Glomerular endothelial cell (primary cell): ENCODE results near the gene LMO7. TPM values are rescaled to one million over a fixed set of nuclear protein-coding genes. Genes with fewer than 3 reads are reported as not detected.
"Not testable (repeated sequence)": the region's sequence is repeated elsewhere in the genome, so short reads cannot be mapped to it uniquely, and the experiment has no call there.

Experiments used
- DNase-seq: peaks from one replicate; pipeline ENCODE4 v3.0.0-alpha.2; 2011; ENCODE audit warnings: low read depth, low spot score; ENCODE audit errors: extremely low read depth
- total RNA-seq: library from RNA; depleted of rRNA; stranded (reverse); fragments of >200 nt; gene quantifications from 2 replicates; pipeline ENCODE4 v1.2.3, GENCODE V29; 2015

LMO7 gene
- total RNA-seq, 1 donor from 2014 or later: 58.0 TPM

- DNase-seq: no peak
Measured at GRCh38 chr13:75694722-75695121, 58.6 kb downstream of the LMO7 start.

- DNase-seq: not testable (repeated sequence)
Measured at GRCh38 chr13:75695908-75696307, 59.8 kb downstream of the LMO7 start.

DNA sequence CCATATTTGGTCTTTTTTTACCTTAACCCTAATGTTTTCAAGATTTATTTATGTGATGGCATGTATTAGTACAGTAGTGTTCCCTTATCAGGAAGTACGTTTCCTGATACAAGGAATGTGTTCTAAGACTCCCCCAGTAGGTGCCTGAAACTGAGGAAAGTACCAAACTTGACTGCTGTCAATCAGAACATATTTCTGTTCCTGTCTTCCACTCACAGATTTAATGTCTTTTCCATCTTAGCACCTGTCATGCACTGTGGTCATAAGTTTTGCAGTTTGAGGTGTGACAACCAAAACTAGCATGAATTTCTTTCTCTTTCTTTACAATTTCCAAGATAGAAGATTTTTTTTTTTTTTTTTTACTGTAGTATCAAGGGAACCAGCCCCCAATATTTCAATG, 62.9 kb downstream of the LMO7 start:
- no peak for DNase-seq

DNA sequence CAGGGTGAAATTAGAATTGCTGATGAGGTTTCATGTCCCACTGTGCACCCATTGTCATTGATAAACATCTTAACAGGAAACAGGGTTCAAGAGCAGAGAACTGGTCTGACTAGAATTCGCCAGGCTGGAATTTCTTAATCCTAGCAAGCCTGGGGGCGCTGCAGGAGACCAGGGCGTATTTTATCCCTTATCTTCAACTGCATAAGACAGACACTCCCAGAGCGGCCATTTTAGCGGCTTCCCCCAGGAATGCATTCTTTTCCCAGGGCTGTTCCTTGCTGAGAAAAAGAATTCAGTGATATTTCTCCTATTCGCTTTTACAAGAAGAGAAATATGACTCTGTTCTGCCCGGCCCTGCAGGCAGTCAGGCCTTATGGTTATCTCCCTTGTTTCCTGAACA, 63.6 kb downstream of the LMO7 start:
- not testable (repeated sequence) for DNase-seq

DNA sequence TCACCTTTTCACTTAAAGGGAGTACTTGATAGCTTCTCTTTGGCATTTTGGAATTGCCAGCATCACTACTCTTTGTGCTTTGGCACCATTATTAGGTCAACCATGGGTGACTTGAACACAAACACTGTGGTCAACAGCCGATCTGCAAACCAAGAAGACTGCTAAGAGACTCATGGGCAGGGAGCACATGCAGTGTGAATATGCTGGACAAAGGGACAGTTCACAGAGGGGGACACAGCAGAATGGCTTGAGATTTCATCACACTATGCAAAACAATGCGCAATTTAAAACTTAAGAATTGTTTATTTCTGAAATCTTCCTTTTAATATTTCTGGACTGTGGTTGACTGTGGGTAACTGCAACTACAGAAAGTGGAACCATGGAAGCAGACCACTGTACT, 64.4 kb downstream of the LMO7 start:
- DNase-seq: no peak

DNA sequence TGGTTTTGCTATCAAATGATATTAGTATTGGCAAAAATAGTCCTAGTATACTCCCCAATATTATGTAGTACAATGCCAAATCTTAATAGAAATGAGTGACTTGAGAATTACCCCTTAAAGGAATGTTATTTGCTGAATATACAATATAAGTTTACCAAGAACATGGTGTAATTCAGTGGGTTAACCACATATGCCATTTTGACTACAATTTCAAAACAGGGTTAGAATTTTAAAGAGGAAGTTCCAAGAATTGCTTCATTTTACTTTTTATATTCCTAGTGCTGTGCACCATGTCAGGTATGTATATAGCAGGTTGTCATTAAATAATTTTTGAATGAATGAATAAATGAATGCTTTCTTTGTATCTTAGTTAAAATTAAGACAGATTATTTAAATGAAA, 66.3 kb downstream of the LMO7 start:
- no peak for DNase-seq

DNA sequence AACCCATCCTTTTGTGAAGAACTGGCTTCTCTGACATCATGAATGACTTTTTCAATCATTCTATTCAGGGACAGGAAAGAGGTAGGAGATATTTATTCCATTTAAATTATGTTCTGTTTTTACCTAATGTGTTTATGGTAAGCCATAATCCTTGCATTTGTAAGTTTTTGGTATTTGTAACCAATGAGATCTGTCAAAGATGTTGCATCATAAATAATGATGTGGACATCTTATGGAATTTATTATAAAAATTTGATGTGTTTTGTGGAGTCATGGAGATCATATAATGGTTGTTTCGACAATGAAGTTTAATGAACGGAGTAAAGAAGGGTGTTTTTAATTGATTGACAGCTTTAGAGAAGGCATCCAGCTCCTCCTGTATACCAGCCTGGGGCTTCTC, 67.6 kb downstream of the LMO7 start:
- DNase-seq: no peak

DNA sequence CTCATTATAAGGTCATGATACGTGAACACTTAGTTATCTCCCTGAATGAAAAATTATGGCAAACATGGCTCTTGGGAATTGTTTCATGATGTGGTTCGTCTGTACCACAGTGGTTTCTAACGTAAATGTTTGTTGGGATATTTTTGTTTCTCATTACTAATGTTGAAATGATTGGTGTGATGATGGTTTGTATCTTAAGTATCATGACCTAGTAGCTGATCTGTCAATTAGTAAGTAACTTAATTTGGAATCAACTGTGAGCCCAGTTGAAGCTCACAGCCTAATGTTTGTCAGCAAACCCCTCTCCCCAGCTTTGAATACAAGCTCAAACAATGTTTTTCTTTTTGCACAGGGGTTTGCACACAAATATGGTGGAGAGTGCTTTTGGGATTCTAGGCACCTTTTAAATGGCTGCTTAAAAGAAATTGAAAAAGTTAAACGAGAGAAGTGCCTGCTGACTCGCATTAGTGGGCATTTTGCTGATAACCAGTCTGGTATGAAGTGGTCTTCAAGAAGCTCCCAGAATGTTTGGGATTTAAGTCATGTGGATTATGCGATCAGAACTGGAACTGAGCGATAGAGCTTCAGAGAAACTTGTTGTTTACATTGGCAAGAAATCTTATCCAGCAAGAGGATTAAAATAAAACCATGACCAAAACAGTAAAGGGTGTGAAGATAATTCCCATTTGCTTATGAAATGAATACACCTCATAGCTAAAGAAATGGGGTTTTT, 68.2 kb downstream of the LMO7 start:
- DNase-seq: no peak

DNA sequence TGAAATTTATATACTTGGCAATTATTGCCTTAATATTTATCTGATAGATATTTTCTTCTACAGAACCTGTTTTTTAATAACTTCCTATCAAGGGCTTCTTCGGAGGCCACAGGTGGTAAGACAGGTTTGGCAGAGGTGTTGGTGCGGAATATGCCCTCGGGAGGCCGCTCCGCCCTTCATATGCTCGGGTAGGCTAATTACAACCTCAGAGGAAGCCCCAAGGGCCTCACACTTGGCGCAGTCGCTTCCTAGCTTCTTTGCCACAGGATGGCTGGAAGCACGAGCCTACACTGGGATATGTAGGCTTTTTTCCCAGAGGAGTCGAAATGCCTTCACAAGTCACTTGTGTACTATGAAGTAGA, 68.8 kb downstream of the LMO7 start:
- no peak for DNase-seq

DNA sequence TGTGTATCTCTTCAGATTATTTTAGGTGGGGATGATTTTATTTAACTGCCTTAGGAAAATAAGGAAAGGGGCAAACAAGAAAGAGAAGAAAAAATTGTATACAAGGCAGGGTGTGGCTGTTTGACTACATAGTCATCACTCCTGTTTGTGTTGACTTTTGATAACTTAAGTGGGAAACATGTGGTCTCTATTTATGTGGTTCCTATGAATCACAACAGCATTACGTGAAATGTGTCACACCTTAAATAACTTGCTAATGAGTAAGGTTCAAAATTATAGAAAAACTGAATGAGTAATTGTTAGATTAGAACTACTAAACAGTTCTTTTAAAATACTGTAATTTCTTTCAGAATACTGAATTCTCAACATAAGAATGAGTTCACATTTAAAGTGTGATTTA, 69.3 kb downstream of the LMO7 start:
- DNase-seq: no peak

DNA sequence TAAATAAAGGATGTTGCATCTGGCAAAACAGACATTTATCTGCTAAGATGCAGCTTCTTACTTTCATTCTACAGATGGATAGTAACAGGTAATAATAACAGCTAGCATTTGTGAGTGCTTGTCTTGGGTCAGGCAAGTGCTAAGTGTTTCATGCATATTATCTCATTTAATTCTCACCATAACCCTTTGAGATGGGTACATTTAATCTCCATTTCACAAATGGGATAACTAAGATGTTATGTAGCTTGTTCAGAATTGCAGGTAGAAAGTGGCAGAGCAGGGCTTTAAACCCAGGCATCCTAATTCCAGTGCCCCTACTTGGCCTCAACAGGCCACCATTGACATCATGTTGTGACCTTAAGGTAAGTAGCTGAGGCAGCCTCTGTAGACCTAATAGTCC, 69.8 kb downstream of the LMO7 start:
- no peak for DNase-seq

DNA sequence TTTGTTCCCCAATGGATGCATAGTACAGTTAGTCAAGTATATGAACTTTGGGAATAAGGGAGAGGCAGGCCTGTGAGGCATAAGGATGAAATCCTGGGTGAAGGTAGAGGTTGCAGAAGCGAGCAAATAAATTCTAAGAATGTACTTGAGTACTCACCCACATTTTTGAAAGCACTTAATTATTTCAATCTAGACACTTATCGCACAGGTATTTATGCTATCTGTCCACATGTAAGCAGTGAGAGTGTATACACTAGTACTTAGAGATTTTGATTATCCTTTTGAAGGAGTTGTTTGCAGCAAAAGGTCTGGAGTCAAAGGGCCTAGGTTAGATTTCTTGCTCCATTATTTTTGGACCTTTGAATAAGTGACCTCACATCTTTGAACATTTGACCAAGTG, 77.7 kb downstream of the LMO7 start:
- DNase-seq: no peak

GRCh38 chr13:75715601-75716523, 79.7 kb downstream of the LMO7 start:
- no peak for DNase-seq

GRCh38 chr13:75717525-75717924, 81.4 kb downstream of the LMO7 start:
- DNase-seq: no peak

GRCh38 chr13:75721307-75721706, 85.2 kb downstream of the LMO7 start:
- DNase-seq: no peak

- no peak for DNase-seq
Measured at GRCh38 chr13:75723901-75724300, 87.8 kb downstream of the LMO7 start.

GRCh38 chr13:75724752-75725517, 88.8 kb downstream of the LMO7 start:
- DNase-seq: no peak

DNA sequence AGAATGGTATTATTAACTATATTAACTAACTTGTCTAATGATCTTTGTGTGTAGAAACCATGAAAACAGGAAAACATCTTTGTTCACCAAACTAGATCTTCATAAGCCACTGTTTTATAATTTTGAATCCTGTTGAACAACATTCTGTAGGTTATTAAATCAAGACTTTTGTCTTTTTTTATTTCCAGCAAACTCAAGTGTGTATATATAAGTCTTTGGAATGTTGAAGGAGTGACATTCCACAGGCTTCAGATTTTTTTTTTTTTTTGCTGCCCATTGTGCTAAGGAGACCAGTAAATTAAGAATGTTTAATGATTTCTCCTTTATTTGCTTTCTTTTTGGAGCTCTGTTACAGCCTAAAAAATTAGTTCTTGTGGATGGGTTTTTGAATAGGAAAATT, 89.6 kb downstream of the LMO7 start:
- no peak for DNase-seq

DNA sequence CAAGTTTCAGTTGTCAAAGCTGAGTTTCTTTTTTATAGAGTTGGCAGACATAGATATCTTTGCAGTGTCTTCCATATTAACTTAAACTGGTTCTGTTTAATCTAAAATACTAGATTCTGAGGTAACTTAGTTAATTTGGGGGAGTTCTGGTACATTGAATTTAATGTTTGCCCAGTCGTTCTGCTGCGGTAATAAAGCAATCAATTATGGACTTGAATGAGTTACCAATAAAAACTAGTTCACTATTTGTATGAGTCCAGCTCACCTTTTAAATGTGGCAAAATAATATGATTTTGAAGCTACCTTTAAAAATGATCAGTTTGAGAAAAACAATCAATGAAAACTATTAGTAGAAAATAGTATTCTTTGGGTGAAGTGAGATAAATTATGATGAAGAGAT, 90.2 kb downstream of the LMO7 start:
- no peak for DNase-seq

DNA sequence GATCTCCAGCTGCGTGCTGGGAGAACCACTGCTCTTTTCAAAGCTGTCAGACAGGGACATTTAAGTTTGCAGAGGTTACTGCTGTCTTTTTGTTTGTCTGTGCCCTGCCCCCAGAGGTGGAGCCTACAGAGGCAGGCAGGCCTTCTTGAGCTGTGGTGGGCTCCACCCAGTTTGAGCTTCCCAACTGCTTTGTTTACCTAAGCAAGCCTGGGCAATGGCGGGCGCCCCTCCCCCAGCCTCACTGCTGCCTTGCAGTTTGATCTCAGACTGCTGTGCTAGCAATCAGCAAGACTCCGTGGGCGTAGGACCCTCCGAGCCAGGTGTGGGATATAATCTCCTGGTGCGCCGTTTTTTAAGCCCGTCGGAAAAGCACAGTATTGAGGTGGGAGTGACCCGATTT, 97.0 kb downstream of the LMO7 start:
- DNase-seq: not testable (repeated sequence)

DNA sequence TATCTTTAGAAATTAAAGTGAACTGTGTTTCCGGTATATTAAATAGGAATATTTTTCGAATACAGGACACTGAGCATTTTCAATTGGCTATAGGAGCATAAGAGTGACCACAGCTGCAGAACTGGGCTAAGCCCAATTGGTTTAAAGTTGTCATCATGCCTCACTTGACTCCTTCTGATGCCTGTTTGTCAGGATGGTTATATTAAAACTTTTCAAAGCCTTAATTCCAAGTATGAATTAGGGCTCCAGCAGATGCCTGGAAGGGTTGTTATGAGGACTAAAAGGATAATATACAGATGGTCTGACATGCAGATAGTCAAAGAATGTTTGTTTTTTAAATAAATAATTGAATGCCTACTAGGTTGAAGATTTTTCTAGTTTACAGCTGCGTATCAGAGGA, 100.0 kb downstream of the LMO7 start:
- DNase-seq: no peak
